Activated CD4-positive, alpha-beta T cell treated with anti-CD3 and anti-CD28 coated beads, Interleukin-2, amount 50 U/mL, for 4 hours (primary cell): ENCODE data around the gene SLC34A1.
"Not testable (repeated sequence)": the region's sequence is repeated elsewhere in the genome, so short reads cannot be mapped to it uniquely, and the experiment has no call there.

Experiments
- DNase-seq, 2 experiments: peaks; one replicate each; pipeline ENCODE4 v3.0.0-alpha.2; 2020

SLC34A1 gene

GRCh38 chr5:177355162-177355867, 28.9 kb upstream of the SLC34A1 start:
- DNase-seq = no peak

GRCh38 chr5:177355868-177356168, 28.4 kb upstream of the SLC34A1 start:
- no peak for DNase-seq

DNA sequence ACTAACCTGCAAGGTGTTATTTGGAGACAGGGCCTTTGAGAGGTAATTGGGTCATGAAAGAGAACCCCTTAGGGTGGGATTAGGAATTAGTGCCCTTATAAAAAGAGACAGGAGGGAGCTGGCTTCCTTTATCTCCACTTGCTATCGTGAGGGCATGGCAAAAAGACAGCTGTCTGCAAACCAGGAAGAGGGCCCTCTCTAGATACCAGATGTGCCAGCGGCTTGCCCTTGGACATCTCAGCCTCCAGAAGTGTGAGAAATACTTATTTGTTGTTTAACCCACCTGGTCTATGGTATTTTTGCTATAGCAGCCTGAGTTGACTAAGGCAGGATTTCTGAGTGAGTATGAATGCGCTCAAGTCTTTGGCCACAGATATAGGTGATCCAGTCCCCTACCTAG, 27.5 kb upstream of the SLC34A1 start:
- no peak for DNase-seq

DNA sequence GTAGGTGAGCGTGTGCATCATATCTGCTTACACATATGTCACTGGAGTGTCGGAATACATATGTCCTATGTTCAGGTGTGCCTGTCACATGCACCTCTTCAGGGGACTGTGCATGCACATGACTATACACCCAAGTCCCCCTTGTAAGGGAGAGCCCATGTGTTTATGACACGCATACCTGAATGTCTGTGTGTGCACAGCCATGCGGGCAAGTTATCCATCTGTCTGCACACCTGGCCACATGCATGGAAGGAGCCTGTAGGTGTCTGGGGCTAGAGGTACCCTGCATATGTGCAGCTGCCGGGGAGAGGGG, 27.1 kb upstream of the SLC34A1 start:
- DNase-seq = no peak

GRCh38 chr5:177357459-177358351, 26.5 kb upstream of the SLC34A1 start, which contains the start of gene RGS14:
TSS of gene RGS14 (plus strand) at chr5:177357924. CDS start at chr5:177358025, 101 bp downstream.
- peak; percentile 58 to 60 for DNase-seq

DNA sequence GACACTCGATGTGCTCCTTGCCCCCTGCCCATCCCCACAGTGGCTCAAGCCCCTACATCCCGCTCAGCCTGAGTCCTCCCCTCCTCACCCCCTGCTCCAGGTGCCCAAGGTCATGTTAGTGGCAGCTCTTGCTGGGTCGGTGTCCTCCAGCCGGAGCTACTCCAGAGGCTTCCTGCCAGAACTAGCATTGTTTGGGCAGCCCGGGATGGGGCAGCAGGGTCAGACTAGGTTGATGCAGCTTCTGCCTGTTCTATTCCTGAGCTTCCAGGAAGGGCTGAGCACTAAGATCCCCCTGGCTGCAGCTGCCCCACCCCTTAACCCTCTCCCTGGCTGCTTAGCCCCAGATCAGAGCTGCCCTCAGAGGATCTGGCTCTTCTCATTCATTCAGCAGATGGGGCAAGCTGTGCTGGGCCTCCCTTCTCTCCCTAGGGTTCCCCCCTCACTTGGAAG, 25.8 kb upstream of the SLC34A1 start:
- DNase-seq = no peak

DNA sequence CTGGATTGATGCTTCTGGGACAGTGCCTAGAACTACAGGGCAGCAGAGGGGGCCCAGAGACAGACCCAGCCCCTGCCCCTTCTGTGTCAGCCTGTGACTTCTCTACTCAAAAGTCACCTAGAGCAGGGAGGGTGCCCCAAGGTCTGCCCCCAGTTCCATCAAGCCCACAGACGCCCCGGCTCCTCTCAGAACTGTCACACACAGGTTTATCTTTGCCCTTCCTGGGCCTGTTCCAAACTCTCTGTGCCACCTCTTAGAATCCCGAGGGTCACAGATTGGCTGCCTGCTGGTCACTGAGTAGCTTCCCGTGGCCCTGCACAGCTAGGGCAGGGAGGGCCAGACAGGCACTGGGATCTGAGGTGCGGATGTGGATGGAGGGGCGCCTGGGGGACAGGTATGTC, 24.8 kb upstream of the SLC34A1 start:
- no peak for DNase-seq

DNA sequence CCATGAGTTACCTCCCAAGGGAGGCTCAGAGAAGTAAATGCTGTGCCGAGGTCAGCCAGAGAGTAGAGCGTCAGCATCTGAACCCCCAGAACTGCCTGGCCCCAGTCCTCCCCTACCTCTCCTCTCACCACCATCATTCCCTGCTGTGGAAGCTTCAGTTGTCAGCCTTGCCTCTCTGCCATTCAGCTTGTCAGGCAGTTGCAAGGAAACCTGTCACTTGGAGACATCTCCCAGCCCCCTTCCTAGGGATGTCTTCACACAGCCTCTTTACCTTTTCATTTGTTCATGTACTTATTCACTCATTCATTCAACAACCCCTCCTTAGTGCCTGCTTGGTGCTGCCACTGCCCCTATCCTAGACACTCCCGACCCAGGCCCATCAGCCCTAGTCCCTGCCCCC, 24.4 kb upstream of the SLC34A1 start:
- DNase-seq = no peak

- DNase-seq = not testable (repeated sequence)
Observed at GRCh38 chr5:177360740-177361139, 23.5 kb upstream of the SLC34A1 start.

- DNase-seq = no peak
Observed at GRCh38 chr5:177361418-177362291, 22.6 kb upstream of the SLC34A1 start.

DNA sequence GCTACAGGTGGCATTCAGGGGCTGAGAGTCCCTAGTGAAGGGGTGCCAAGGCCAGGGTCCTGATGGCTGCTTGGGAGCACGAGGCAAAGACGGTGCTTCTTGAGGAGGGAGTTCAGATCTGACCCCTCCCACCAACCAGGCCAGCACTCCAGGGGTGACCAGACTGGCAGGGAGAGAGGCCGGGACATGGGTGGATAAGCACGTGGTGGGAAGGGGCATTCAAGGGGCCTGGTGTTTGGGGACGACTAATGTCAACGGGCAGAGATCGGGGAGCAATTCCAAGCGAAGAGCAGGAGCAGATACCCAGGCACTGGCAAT, 22.0 kb upstream of the SLC34A1 start:
- no peak for DNase-seq

DNA sequence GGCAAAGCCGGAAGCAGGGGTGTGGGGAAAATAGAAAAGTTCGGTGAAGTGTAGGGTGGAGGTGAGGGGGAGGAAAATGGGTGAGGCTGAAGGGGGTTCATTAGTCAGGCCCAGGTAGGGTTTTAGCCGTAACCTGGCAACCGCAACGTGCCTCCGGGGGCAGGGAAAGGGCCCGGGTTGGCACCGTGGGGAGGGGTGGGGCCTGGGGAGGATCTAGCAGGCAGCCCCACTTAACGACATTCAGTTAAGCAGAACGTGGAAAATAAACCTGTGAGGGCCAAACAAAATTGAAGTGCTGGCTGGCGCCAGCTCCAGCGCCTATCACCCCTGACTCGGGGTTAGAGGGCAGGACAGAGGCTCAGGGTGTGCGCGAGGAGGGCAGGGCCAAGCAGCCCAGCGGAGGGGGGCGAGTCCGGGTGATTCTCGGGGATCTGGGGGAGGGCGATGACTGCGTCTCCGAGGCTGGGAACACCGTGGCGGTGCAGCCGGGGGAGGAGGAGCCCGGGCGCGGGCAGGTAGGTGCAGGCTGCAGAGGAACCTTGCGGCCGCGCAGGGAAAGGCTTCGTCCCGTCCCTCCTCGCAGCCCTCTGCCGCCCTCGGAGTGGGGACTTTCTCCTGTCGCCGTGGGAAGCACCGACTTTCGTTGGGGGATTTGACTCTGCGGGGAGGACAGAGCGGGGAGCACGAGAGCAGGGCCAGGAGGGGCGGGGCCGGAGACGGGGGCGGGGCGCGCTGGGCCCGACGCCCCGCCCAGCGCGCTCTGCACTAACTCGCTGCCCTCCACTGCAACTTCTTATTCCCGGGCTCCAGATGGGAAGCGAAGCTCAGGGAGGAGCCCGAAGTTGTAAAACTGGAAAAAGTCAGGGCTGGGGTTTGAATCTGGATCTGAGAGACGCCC, 21.4 kb upstream of the SLC34A1 start:
- peak; percentile 57 to 64 for DNase-seq

- no peak for DNase-seq
Observed at GRCh38 chr5:177363565-177363964, 20.7 kb upstream of the SLC34A1 start.

DNA sequence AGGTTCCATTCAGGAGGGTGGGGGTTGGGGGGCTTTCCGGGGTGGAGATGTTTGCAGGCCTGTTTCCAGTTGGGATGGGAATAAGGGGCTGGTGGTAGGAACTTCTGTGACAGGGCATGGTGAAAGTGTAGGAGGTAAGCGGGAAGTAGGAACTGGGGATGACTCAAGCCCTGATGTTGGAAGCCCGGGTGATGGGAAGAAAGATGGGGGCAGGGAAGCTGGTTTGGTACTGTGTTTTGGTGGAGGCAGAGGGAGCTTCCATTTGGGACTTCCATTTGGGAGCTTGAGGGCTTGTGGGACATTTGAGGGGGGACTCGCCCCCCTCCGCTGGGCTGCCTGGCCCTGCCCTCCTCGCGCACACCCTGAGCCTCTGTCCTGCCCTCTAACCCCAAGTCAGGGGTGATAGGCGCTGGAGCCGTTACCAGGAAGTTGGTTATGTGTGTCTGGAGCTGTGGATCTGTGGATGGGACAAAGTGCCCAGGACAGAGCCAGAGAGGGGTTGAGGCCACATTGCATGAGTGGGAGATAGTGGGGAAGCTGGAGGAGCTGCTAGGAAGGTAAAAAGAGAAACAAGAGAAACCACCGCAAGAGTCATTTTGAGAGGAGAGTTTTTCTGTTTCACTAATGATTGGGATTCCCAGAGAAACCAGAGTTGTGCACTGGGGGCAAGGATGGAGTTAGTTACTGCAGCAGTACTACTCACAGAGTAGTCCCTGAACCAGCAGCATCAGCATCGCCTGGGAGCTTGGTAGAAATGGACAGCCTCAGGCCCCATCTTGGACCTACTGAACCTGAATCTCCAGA, 19.9 kb upstream of the SLC34A1 start:
- DNase-seq = no peak

GRCh38 chr5:177365845-177366527, 18.2 kb upstream of the SLC34A1 start:
- DNase-seq = no peak

DNA sequence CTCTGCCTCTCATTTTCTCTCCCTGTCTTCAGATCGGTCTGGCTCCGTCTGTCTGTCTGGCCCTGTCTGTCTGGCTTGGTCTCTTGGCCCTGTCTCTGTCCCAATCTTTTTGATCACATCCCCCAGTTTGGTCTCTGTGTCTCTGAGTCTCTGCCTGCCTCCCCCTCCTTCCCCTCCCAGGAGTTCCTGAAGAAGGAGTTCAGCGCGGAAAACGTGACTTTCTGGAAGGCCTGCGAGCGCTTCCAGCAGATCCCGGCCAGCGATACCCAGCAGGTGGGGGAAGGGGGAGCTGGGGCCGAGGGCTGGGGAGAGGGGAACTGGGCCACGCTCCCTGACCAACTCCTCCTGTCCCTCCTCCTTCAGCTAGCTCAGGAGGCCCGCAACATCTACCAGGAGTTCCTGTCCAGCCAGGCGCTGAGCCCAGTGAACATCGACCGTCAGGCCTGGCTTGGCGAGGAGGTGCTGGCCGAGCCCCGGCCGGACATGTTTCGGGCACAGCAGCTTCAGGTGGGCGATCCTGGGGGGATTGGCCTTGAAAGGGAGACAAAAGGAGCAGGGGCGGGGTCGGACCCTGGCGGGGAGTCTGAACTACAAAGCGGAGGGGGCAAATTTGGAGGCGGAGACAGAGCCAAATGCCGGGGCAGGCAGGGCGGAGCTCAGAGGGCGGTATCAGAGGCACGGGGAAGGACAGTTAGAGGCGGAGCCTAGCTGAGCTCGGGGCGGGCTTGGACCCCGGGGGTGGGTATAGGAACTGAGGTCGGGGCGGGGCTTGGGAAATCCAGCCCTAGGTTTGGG, 17.5 kb upstream of the SLC34A1 start:
- DNase-seq = no peak

DNA sequence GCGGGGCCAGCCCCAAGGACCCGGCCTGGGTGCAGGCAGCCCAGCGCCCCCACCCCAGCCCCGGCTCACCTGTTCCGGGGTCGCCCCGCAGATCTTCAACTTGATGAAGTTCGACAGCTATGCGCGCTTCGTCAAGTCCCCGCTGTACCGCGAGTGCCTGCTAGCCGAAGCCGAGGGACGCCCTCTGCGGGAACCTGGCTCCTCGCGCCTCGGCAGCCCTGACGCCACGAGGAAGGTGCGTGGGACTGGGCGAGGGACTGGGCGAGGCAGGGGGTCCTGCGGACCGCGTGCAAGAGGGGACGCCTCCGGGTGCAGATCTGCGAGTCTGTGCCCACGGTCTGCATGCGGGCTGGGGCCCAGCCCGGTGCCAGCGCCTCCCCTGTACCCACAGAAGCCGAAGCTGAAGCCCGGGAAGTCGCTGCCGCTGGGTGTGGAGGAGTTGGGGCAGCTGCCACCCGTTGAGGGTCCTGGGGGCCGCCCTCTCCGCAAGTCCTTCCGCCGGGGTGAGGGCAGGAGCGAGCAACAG, 16.8 kb upstream of the SLC34A1 start:
- no peak for DNase-seq

DNA sequence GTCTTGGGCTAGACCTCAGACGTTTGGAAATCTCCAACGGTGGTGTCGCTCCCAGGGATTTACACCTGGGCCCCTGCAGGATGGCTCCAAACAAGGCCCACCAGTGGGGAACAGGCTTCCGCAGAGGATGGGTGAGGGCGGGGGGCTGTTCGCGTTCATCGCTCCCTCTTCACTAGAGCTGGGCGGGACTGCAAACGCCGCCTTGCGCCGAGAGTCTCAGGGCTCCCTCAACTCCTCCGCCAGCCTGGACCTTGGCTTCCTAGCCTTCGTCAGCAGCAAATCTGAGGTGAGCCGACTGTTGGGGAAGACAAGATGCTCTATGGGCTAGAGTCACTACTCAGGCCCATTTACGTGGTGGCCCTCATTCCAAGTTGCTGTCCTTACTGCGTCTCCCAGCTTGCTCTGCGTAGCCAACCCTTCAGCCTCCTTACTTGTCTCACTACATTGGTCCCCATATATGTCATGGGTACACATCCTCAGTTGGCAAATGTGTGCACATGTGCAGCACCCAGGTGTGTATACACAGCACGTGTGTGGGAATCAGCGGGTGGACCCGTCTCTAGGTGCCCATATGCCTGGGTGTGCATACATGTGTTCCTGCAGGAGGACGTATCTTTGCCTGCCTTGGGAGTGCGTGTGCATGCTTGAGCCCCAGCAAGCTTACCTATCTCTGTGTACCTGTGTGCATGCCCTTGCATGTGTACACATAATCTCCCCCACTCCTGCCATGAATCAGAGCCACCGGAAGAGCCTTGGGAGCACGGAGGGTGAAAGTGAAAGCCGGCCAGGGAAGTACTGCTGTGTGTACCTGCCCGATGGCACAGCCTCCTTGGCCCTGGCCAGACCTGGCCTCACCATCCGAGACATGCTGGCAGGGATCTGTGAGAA, 16.0 kb upstream of the SLC34A1 start:
- no peak for DNase-seq
